Lung (tissue), 12 donors: ENCODE results near the gene FAM171A2. TPM values are rescaled to one million over a fixed set of nuclear protein-coding genes. Genes with fewer than 3 reads are reported as not detected.
A peak's percentile ranks its signal among the peaks of the same experiment; 100 is the strongest.

Experiments
- ATAC-seq: fragments of 200-7000 bp; cut with Tn5 transposase; one replicate; pipeline ENCODE4 v1.9.1; 2020; ENCODE audit warnings: moderate number of reproducible peaks; ENCODE audit not compliant: insufficient read depth, low FRiP score
- DNase-seq, 3 donors: peaks; one replicate each; pipeline ENCODE4 v3.0.0-alpha.2; 2013 to 2017
- H3K27ac ChIP-seq, 2 donors: one replicate each; pipeline ENCODE4 v1.5.1; 2013; ENCODE audit warnings: mild to moderate bottlenecking in 2 of 2, moderate library complexity in 2 of 2, control low read depth in 1 of 2, inconsistent platforms in 1 of 2, low read depth in 1 of 2, low read length in 1 of 2
- H3K27me3 ChIP-seq, 3 donors: one replicate each; pipeline ENCODE4 v1.5.1; 2013; ENCODE audit warnings: low read length in 2 of 3; ENCODE audit not compliant: control insufficient read depth in 3 of 3, insufficient read depth in 3 of 3
- H3K36me3 ChIP-seq, 4 donors: one replicate each; pipeline ENCODE4 v1.5.1; 2013; ENCODE audit warnings: low read length in 4 of 4, mild to moderate bottlenecking in 1 of 4, moderate library complexity in 1 of 4; ENCODE audit not compliant: control insufficient read depth in 4 of 4, insufficient read depth in 4 of 4
- H3K4me1 ChIP-seq, 5 donors: one replicate each; pipeline ENCODE4 v1.5.1; 2013; ENCODE audit warnings: low read length in 5 of 5, mild to moderate bottlenecking in 2 of 5, moderate library complexity in 1 of 5; ENCODE audit not compliant: control insufficient read depth in 5 of 5, insufficient read depth in 5 of 5
- H3K4me3 ChIP-seq: one replicate; pipeline ENCODE4 v1.5.1; 2013; ENCODE audit warnings: mild to moderate bottlenecking, control low read depth, moderate library complexity
- H3K9ac ChIP-seq, 2 donors: one replicate each; pipeline ENCODE4 v1.5.1; 2013; ENCODE audit warnings: low read length in 2 of 2, control low read depth in 1 of 2; ENCODE audit not compliant: insufficient read depth in 1 of 2
- H3K9me3 ChIP-seq, 4 donors: one replicate each; pipeline ENCODE4 v1.5.1; 2013; ENCODE audit warnings: low read length in 3 of 4, mild to moderate bottlenecking in 1 of 4, moderate library complexity in 1 of 4; ENCODE audit not compliant: control insufficient read depth in 4 of 4, insufficient read depth in 3 of 4
- WGBS, 2 donors: extraction: QIAGEN DNeasy Blood & Tissue Kit; methylation state at CpG; one replicate each; pipeline ENCODE4 v1.1.7; 2013; 5-methylcytosine and 5-hydroxymethylcytosine counted together
- polyA plus RNA-seq, 2 donors: library from polyadenylated mRNA; stranded (reverse); fragments of 200-250 nt; gene quantifications; one replicate each; pipeline ENCODE4 v1.2.1, GENCODE V29; 2013
- total RNA-seq, 2 donors: library from RNA; depleted of rRNA in 1 of 2; stranded (reverse); fragments of >200 nt in 1 of 2; gene quantifications; one replicate each; pipeline ENCODE4 v1.2.1, GENCODE V29; 2014 to 2021
- TF ChIP-seq, protein P1 (sequence below): IDR thresholded peaks from 2 replicates; pipeline ENCODE4 v1.5.1; 2012; ENCODE audit warnings: mild to moderate bottlenecking; ENCODE audit errors: control extremely low read depth, extremely low read depth
- donor health status: control.
- donor health status: control.
- donor health status: Bipolar disorder and iron deficiency.
- donor health status: healthy.
- donor health status: DM: yes; HTN: yes; CAD: no.

The FAM171A2 gene
- total and polyA plus RNA-seq, 4 donors = 0.47 to 8.0 (median 0.80) TPM

DNA sequence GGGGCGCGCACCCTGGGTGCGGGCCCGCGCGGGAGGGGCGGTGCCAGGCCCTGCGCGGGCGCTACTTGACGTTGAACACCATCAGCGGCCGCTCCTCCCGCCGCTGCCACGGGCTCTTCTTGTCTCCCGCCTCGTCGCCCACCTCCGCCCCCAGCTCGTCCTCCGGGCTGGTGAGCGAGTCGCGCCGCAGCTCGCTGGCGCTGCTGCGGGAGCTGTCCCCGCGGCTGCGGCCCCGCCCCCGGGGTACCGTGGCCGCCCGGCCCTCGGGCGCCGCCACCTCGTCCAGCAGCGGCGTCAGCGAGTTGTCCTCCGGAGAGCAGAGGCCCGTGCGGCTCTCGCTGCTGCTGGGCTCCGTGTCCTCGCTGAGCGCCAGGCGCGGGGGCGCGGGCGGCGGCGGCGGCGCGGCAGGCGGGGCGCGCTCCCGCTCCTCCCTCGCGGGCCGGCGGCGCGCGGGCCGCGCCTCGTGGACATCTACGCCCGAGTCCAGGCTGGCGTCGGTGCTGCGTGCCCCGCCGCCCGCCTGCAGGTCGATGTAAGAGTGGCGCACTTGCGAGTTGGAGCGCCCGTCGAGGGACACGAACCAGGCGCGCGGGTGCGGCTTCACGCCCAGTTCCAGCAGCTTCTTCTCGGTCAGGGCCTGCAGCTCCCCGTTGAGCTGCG lies 9.9 kb downstream of the FAM171A2 start:
- peaks cover 0 to 2% (median 0%) of the 10 kb centered on the region in 5 donors for H3K4me1 ChIP-seq
- peak in 1 of 3 donors; percentile 39 for DNase-seq
- no peak overlapping the region for H3K9ac ChIP-seq
- no peaks in the 10 kb centered on the region for H3K27me3 ChIP-seq
- H3K36me3 ChIP-seq = peaks cover 0 to 43% (median 6%) of the 10 kb centered on the region in 4 donors
- no peak overlapping the region for H3K27ac ChIP-seq
- no peaks in the 10 kb centered on the region for H3K9me3 ChIP-seq
- WGBS, 2 donors = 35 to 50% methylated on average over 90 to 98 of the region's 98 CpGs
- H3K4me3 ChIP-seq = no peak overlapping the region
- no peak for ATAC-seq
- TF ChIP-seq, protein P1, sequence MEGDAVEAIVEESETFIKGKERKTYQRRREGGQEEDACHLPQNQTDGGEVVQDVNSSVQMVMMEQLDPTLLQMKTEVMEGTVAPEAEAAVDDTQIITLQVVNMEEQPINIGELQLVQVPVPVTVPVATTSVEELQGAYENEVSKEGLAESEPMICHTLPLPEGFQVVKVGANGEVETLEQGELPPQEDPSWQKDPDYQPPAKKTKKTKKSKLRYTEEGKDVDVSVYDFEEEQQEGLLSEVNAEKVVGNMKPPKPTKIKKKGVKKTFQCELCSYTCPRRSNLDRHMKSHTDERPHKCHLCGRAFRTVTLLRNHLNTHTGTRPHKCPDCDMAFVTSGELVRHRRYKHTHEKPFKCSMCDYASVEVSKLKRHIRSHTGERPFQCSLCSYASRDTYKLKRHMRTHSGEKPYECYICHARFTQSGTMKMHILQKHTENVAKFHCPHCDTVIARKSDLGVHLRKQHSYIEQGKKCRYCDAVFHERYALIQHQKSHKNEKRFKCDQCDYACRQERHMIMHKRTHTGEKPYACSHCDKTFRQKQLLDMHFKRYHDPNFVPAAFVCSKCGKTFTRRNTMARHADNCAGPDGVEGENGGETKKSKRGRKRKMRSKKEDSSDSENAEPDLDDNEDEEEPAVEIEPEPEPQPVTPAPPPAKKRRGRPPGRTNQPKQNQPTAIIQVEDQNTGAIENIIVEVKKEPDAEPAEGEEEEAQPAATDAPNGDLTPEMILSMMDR = no peak

DNA sequence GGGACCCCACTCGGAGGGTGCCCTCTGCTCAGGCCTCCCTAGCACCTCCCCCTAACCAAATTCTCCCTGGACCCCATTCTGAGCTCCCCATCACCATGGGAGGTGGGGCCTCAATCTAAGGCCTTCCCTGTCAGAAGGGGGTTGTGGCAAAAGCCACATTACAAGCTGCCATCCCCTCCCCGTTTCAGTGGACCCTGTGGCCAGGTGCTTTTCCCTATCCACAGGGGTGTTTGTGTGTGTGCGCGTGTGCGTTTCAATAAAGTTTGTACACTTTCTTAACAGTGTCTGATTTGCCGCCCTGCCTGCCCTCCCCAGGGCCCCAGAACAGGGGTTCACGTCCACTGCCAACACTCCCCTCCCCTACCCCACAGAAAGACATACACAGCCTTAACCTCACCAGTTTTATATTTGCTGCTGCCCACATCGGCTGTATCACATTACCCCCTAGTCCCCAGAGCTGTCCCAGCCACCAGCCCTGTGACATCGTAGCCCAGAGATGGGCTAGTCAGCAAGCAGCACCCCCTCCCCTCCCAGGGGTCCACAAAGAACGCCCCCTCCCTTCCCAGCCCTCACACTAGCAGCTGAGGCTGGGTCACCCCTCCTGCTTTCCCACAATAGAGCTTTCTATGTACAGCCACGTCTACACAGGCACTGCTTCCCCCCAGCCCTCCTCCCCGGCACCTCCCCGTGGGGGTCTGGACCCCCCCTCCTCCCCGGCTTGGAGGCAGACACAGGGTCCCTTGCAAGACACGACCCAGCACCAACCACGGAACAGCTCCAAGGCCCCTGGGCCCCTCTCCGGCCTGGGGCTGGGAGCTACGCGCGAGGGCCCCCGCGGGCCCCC lies 10.6 kb downstream of the FAM171A2 start:
- H3K36me3 ChIP-seq = peaks cover 0 to 43% (median 4%) of the 10 kb centered on the region in 4 donors
- TF ChIP-seq, protein P1 = no peak
- WGBS, 2 donors = 53 to 61% methylated on average over 22 of the region's 22 CpGs
- H3K27me3 ChIP-seq = no peaks in the 10 kb centered on the region
- no peak overlapping the region for H3K27ac ChIP-seq
- ATAC-seq (no peak), DNase-seq (no peak)
- H3K4me1 ChIP-seq = peaks cover 0 to 5% (median 0%) of the 10 kb centered on the region in 5 donors
- H3K9ac ChIP-seq = no peak overlapping the region
- no peaks in the 10 kb centered on the region for H3K9me3 ChIP-seq
- no peak overlapping the region for H3K4me3 ChIP-seq

DNA sequence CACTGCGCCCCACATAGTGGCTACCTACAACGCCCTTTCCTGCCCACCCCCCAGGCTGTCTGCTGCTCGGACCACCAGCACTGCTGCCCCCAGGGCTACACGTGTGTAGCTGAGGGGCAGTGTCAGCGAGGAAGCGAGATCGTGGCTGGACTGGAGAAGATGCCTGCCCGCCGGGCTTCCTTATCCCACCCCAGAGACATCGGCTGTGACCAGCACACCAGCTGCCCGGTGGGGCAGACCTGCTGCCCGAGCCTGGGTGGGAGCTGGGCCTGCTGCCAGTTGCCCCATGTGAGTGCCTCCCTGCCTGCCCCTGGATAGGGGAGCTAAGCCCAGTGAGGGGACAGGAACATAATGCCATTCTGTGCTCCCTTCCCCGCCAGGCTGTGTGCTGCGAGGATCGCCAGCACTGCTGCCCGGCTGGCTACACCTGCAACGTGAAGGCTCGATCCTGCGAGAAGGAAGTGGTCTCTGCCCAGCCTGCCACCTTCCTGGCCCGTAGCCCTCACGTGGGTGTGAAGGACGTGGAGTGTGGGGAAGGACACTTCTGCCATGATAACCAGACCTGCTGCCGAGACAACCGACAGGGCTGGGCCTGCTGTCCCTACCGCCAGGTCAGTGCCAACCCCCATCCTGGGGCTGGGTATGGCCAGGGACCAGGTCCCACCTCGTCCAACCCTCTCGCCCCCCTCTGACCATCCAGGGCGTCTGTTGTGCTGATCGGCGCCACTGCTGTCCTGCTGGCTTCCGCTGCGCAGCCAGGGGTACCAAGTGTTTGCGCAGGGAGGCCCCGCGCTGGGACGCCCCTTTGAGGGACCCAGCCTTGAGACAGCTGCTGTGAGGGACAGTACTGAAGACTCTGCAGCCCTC lies 11.5 kb downstream of the FAM171A2 start:
- DNase-seq = no peak
- TF ChIP-seq, protein P1 = no peak
- Histone ChIP-seq H3K36me3 (peaks cover 0 to 43% (median 4%) of the 10 kb centered on the region in 4 donors), H3K27ac (no peak overlapping the region), H3K4me3 (no peak overlapping the region), H3K9me3 (no peaks in the 10 kb centered on the region), H3K9ac (no peak overlapping the region), H3K4me1 (peaks cover 0 to 5% (median 0%) of the 10 kb centered on the region in 5 donors), H3K27me3 (no peaks in the 10 kb centered on the region)
- 86 to 89% methylated on average over 36 of the region's 36 CpGs for WGBS, 2 donors
- ATAC-seq = no peak
